ENCODE measurements around the gene ID1.
A peak's percentile ranks its signal among the peaks of the same experiment; 100 is the strongest.

Gene ID1

GRCh38 chr20:31638317-31638716, 33.2 kb downstream of the ID1 start:
- WGBS, 2 donors (ENCODE audit: extremely low coverage in 2 of 2, insufficient read length in 2 of 2, insufficient replicate concordance in 1 of 2) = no CpG with 5 or more reads among the region's 4 CpGs

DNA sequence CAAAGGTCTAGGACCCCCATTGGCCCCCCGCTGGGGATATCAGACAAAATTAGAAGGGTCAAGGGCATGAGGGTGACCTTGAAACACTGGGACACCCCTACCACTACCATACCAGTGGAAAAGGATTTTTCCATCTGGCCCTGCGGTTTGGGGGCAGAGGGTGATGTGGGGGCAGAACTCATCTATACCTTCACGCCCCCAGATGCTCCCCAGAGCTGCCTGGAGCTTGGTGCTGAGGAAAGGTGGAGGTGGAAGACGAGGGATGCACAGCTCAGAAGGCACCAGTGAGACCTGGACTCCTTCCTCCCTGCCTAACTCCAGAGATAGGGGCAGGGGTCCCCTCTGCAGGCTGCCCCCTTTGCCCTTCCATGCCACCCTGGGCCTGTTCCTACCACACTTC, 33.7 kb downstream of the ID1 start:
- no peak overlapping the region for H3K9ac ChIP-seq (ENCODE audit: low read depth, low read length, poor library complexity)
- H3K23ac ChIP-seq (ENCODE audit: low read depth, low read length, poor library complexity) = no peak overlapping the region
- no peak overlapping the region for H3K14ac ChIP-seq (ENCODE audit: low read length)
- no peak overlapping the region for H3K18ac ChIP-seq (ENCODE audit: low read length)
- H3K4me3 ChIP-seq (ENCODE audit: low read length in 2 of 2) = no peak overlapping the region
- no peak overlapping the region for H2BK15ac ChIP-seq (ENCODE audit: low read length)
- H2AK5ac ChIP-seq (ENCODE audit: low read depth, low read length) = peak overlapping the region; percentile 9
- H2AFZ ChIP-seq (ENCODE audit: low read length) = no peak overlapping the region
- WGBS, 2 donors (ENCODE audit: extremely low coverage in 2 of 2, insufficient read length in 2 of 2, insufficient replicate concordance in 1 of 2) = no CpG with 5 or more reads among the region's 4 CpGs
- no peak for DNase-seq (ENCODE audit: low spot score)
- no peak overlapping the region for H4K8ac ChIP-seq (ENCODE audit: low read depth, low read length)
- H3K36me3 ChIP-seq (replicated peaks in 1 of 2; ENCODE audit: control insufficient read depth in 2 of 2, insufficient read depth in 2 of 2, low read length in 2 of 2) = no peaks in the 10 kb centered on the region
- H3K4ac ChIP-seq (ENCODE audit: low read length) = no peak overlapping the region
- no peak overlapping the region for H2BK5ac ChIP-seq (ENCODE audit: low read length)
- H3K27ac ChIP-seq (replicated peaks; ENCODE audit: low read length) = no peak overlapping the region
- no peak overlapping the region for H3K4me2 ChIP-seq (ENCODE audit: insufficient read depth, low read length, poor library complexity, severe bottlenecking)
- no peaks in the 10 kb centered on the region for H3K79me1 ChIP-seq (ENCODE audit: low read depth, low read length)
- H3K27me3 ChIP-seq (ENCODE audit: control insufficient read depth in 3 of 3, insufficient read depth in 3 of 3, low read depth in 1 of 3, low read length in 3 of 3) = no peaks in the 10 kb centered on the region
- H2BK120ac ChIP-seq (ENCODE audit: low read depth, low read length) = no peak overlapping the region
- peaks cover 0 to 3% of the 10 kb centered on the region in 2 donors for H3K4me1 ChIP-seq (ENCODE audit: control insufficient read depth in 2 of 2, insufficient read depth in 1 of 2, low read depth in 1 of 2, low read length in 2 of 2)
- no peak overlapping the region for H2BK12ac ChIP-seq (ENCODE audit: low read length)
- H3K9me3 ChIP-seq (replicated peaks in 1 of 2; ENCODE audit: control insufficient read depth in 2 of 2, insufficient read depth in 1 of 2, low read depth in 1 of 2, low read length in 2 of 2) = no peaks in the 10 kb centered on the region
- H4K91ac ChIP-seq (ENCODE audit: low read depth, low read length, poor library complexity) = no peak overlapping the region

More at GRCh38 chr20:31638317-31638716, 33.2 kb downstream of the ID1 start:
- no peak overlapping the region for H3K4me3 ChIP-seq (ENCODE audit: low read length in 2 of 2)
- H3K23ac ChIP-seq (ENCODE audit: low read depth, low read length, poor library complexity) = no peak overlapping the region
- peak overlapping the region; percentile 7 for H2AFZ ChIP-seq (ENCODE audit: low read length)
- no peak overlapping the region for H3K9ac ChIP-seq (ENCODE audit: low read depth, low read length, poor library complexity)
- H4K91ac ChIP-seq (ENCODE audit: low read depth, low read length, poor library complexity) = no peak overlapping the region
- H3K14ac ChIP-seq (ENCODE audit: low read length) = no peak overlapping the region
- no peak overlapping the region for H3K18ac ChIP-seq (ENCODE audit: low read length)
- H3K27ac ChIP-seq (replicated peaks; ENCODE audit: low read length) = no peak overlapping the region
- no peak overlapping the region for H4K8ac ChIP-seq (ENCODE audit: low read depth, low read length)
- H2BK5ac ChIP-seq (ENCODE audit: low read length) = no peak overlapping the region
- H2BK120ac ChIP-seq (ENCODE audit: low read depth, low read length) = no peak overlapping the region
- no peak overlapping the region for H2AK5ac ChIP-seq (ENCODE audit: low read depth, low read length)
- no peak overlapping the region for H2BK12ac ChIP-seq (ENCODE audit: low read length)
- H2BK15ac ChIP-seq (ENCODE audit: low read length) = no peak overlapping the region
- no peak overlapping the region for H3K4me2 ChIP-seq (ENCODE audit: insufficient read depth, low read length, poor library complexity, severe bottlenecking)
- H3K36me3 ChIP-seq (replicated peaks in 1 of 2; ENCODE audit: control insufficient read depth in 2 of 2, insufficient read depth in 2 of 2, low read length in 2 of 2) = no peaks in the 10 kb centered on the region
- H3K79me1 ChIP-seq (ENCODE audit: low read depth, low read length) = no peaks in the 10 kb centered on the region
- DNase-seq (ENCODE audit: low spot score) = no peak
- no peaks in the 10 kb centered on the region for H3K9me3 ChIP-seq (replicated peaks in 1 of 2; ENCODE audit: control insufficient read depth in 2 of 2, insufficient read depth in 1 of 2, low read depth in 1 of 2, low read length in 2 of 2)
- H3K4me1 ChIP-seq (ENCODE audit: control insufficient read depth in 2 of 2, insufficient read depth in 1 of 2, low read depth in 1 of 2, low read length in 2 of 2) = peaks cover 0 to 3% of the 10 kb centered on the region in 2 donors
- no peaks in the 10 kb centered on the region for H3K27me3 ChIP-seq (ENCODE audit: control insufficient read depth in 3 of 3, insufficient read depth in 3 of 3, low read depth in 1 of 3, low read length in 3 of 3)
- no peak overlapping the region for H3K4ac ChIP-seq (ENCODE audit: low read length)

- no peak overlapping the region for H3K4me3 ChIP-seq (ENCODE audit: low read length in 2 of 2)
- H2BK5ac ChIP-seq (ENCODE audit: low read length) = no peak overlapping the region
- H2BK12ac ChIP-seq (ENCODE audit: low read length) = no peak overlapping the region
- H3K14ac ChIP-seq (ENCODE audit: low read length) = peak overlapping the region; percentile 1
- H3K18ac ChIP-seq (ENCODE audit: low read length) = no peak overlapping the region
- no peaks in the 10 kb centered on the region for H3K36me3 ChIP-seq (replicated peaks in 1 of 2; ENCODE audit: control insufficient read depth in 2 of 2, insufficient read depth in 2 of 2, low read length in 2 of 2)
- H3K4me1 ChIP-seq (ENCODE audit: control insufficient read depth in 2 of 2, insufficient read depth in 1 of 2, low read depth in 1 of 2, low read length in 2 of 2) = peaks cover 0 to 3% of the 10 kb centered on the region in 2 donors
- no peaks in the 10 kb centered on the region for H3K27me3 ChIP-seq (ENCODE audit: control insufficient read depth in 3 of 3, insufficient read depth in 3 of 3, low read depth in 1 of 3, low read length in 3 of 3)
- H2AK5ac ChIP-seq (ENCODE audit: low read depth, low read length) = no peak overlapping the region
- no peak overlapping the region for H3K23ac ChIP-seq (ENCODE audit: low read depth, low read length, poor library complexity)
- WGBS, 2 donors (ENCODE audit: extremely low coverage in 2 of 2, insufficient read length in 2 of 2, insufficient replicate concordance in 1 of 2) = no CpG with 5 or more reads among the region's 3 CpGs
- no peak overlapping the region for H3K4ac ChIP-seq (ENCODE audit: low read length)
- H3K9ac ChIP-seq (ENCODE audit: low read depth, low read length, poor library complexity) = no peak overlapping the region
- H2BK120ac ChIP-seq (ENCODE audit: low read depth, low read length) = no peak overlapping the region
- no peak overlapping the region for H4K91ac ChIP-seq (ENCODE audit: low read depth, low read length, poor library complexity)
- H2BK15ac ChIP-seq (ENCODE audit: low read length) = no peak overlapping the region
- DNase-seq (ENCODE audit: low spot score) = no peak
- H3K27ac ChIP-seq (replicated peaks; ENCODE audit: low read length) = no peak overlapping the region
- no peaks in the 10 kb centered on the region for H3K79me1 ChIP-seq (ENCODE audit: low read depth, low read length)
- H3K9me3 ChIP-seq (replicated peaks in 1 of 2; ENCODE audit: control insufficient read depth in 2 of 2, insufficient read depth in 1 of 2, low read depth in 1 of 2, low read length in 2 of 2) = no peaks in the 10 kb centered on the region
- H2AFZ ChIP-seq (ENCODE audit: low read length) = no peak overlapping the region
- H4K8ac ChIP-seq (ENCODE audit: low read depth, low read length) = no peak overlapping the region
- H3K4me2 ChIP-seq (ENCODE audit: insufficient read depth, low read length, poor library complexity, severe bottlenecking) = no peak overlapping the region
These were observed 35.2 kb downstream of the ID1 start for GRCh38 chr20:31640259-31640658.

- H3K14ac ChIP-seq (ENCODE audit: low read length) = no peak overlapping the region
- no peak overlapping the region for H2AK5ac ChIP-seq (ENCODE audit: low read depth, low read length)
- H3K9ac ChIP-seq (ENCODE audit: low read depth, low read length, poor library complexity) = no peak overlapping the region
- H3K4me2 ChIP-seq (ENCODE audit: insufficient read depth, low read length, poor library complexity, severe bottlenecking) = no peak overlapping the region
- no peak overlapping the region for H3K18ac ChIP-seq (ENCODE audit: low read length)
- H4K91ac ChIP-seq (ENCODE audit: low read depth, low read length, poor library complexity) = no peak overlapping the region
- no peak for DNase-seq (ENCODE audit: low spot score)
- no peaks in the 10 kb centered on the region for H3K79me1 ChIP-seq (ENCODE audit: low read depth, low read length)
- H4K8ac ChIP-seq (ENCODE audit: low read depth, low read length) = no peak overlapping the region
- H3K4ac ChIP-seq (ENCODE audit: low read length) = no peak overlapping the region
- no peak overlapping the region for H2BK120ac ChIP-seq (ENCODE audit: low read depth, low read length)
- no peaks in the 10 kb centered on the region for H3K27me3 ChIP-seq (ENCODE audit: control insufficient read depth in 3 of 3, insufficient read depth in 3 of 3, low read depth in 1 of 3, low read length in 3 of 3)
- peaks cover 0 to 3% of the 10 kb centered on the region in 2 donors for H3K4me1 ChIP-seq (ENCODE audit: control insufficient read depth in 2 of 2, insufficient read depth in 1 of 2, low read depth in 1 of 2, low read length in 2 of 2)
- H3K4me3 ChIP-seq (ENCODE audit: low read length in 2 of 2) = no peak overlapping the region
- WGBS, 2 donors (ENCODE audit: extremely low coverage in 2 of 2, insufficient read length in 2 of 2, insufficient replicate concordance in 1 of 2) = no CpG with 5 or more reads among the region's 6 CpGs
- no peak overlapping the region for H2AFZ ChIP-seq (ENCODE audit: low read length)
- H2BK15ac ChIP-seq (ENCODE audit: low read length) = no peak overlapping the region
- H2BK5ac ChIP-seq (ENCODE audit: low read length) = no peak overlapping the region
- H2BK12ac ChIP-seq (ENCODE audit: low read length) = no peak overlapping the region
- no peaks in the 10 kb centered on the region for H3K36me3 ChIP-seq (replicated peaks in 1 of 2; ENCODE audit: control insufficient read depth in 2 of 2, insufficient read depth in 2 of 2, low read length in 2 of 2)
- H3K23ac ChIP-seq (ENCODE audit: low read depth, low read length, poor library complexity) = no peak overlapping the region
- no peaks in the 10 kb centered on the region for H3K9me3 ChIP-seq (replicated peaks in 1 of 2; ENCODE audit: control insufficient read depth in 2 of 2, insufficient read depth in 1 of 2, low read depth in 1 of 2, low read length in 2 of 2)
- H3K27ac ChIP-seq (replicated peaks; ENCODE audit: low read length) = no peak overlapping the region
These were observed 36.3 kb downstream of the ID1 start for GRCh38 chr20:31641391-31641790.

All from neuronal stem cell (in vitro differentiated cells).